Fibroblast of mammary gland (primary cell): ENCODE data around the gene ST6GAL1.
"Not testable (repeated sequence)": the region's sequence is repeated elsewhere in the genome, so short reads cannot be mapped to it uniquely, and the experiment has no call there.

Source experiments
- DNase-seq: peaks from one replicate; pipeline ENCODE4 v3.0.0-alpha.2; 2010; ENCODE audit warnings: low read depth
- H3K4me3 ChIP-seq: 2 replicates; pipeline ENCODE4 v1.5.1; 2011; ENCODE audit warnings: low read depth, mild to moderate bottlenecking, low read length, moderate library complexity; ENCODE audit not compliant: control insufficient read depth
- TF ChIP-seq, protein P1 (sequence below): conservative IDR thresholded peaks from 2 replicates; pipeline ENCODE4 v1.5.1; 2011; ENCODE audit warnings: low read depth, low read length, inconsistent platforms; ENCODE audit not compliant: control insufficient read depth, insufficient read depth

ST6GAL1 gene

DNA sequence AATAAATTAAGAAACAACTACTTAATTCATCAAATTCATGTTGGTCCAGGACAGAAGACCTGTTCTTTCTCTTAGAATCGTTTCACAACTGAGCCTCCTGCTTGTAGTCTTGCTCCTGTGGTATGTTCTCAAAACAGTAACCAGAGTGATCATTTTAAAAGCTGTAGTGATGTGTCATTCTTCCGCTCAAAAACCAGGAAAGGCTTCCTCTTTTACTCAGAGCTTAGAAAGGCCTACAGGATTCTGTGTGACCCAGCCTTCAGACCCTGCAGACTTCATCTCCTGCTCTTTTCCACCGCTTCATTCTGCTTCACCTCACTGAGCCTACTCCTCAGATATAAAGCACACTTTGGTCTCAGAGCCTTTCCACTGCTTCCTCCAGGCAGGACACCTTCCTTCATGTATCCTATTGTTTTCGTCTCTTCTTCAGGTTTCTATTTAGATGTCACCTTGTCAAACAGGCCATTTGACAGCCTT is 22.7 kb downstream of the ST6GAL1 start:
- DNase-seq: no peak
- H3K4me3 ChIP-seq: no peak overlapping the region
- TF ChIP-seq, protein P1, sequence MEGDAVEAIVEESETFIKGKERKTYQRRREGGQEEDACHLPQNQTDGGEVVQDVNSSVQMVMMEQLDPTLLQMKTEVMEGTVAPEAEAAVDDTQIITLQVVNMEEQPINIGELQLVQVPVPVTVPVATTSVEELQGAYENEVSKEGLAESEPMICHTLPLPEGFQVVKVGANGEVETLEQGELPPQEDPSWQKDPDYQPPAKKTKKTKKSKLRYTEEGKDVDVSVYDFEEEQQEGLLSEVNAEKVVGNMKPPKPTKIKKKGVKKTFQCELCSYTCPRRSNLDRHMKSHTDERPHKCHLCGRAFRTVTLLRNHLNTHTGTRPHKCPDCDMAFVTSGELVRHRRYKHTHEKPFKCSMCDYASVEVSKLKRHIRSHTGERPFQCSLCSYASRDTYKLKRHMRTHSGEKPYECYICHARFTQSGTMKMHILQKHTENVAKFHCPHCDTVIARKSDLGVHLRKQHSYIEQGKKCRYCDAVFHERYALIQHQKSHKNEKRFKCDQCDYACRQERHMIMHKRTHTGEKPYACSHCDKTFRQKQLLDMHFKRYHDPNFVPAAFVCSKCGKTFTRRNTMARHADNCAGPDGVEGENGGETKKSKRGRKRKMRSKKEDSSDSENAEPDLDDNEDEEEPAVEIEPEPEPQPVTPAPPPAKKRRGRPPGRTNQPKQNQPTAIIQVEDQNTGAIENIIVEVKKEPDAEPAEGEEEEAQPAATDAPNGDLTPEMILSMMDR: no peak

DNA sequence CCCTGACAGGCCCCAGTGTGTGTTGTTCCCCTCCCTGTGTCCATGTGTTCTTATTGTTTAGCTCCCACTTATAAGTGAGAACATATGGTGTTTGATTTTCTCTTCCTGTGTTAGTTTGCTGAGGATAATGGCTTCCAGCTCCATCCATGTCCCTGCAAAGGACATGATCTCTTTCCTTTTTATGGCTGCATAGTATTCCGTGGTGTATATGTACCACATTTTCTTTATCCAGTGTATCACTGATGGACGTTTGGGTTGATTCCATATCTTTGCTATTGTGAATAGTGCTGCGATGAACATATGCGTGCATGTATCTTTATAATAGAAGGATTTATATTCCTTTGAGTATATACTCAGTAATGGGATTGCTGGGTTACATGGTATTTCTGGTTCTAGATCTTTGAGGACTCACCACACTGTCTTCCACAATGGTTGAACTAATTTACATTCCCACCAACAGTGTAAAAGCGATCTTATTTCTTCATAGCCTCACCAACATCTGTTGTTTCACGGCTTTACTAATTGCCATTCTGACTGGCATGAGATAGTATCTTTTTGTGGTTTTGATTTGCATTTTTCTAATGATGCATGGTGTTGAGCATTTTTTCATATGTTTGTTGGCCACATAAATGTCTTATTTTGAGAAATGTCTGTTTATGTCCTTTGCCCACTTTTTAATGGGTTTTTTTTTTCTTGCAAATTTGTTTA is 23.8 kb downstream of the ST6GAL1 start:
- H3K4me3 ChIP-seq, DNase-seq: not testable (repeated sequence)

DNA sequence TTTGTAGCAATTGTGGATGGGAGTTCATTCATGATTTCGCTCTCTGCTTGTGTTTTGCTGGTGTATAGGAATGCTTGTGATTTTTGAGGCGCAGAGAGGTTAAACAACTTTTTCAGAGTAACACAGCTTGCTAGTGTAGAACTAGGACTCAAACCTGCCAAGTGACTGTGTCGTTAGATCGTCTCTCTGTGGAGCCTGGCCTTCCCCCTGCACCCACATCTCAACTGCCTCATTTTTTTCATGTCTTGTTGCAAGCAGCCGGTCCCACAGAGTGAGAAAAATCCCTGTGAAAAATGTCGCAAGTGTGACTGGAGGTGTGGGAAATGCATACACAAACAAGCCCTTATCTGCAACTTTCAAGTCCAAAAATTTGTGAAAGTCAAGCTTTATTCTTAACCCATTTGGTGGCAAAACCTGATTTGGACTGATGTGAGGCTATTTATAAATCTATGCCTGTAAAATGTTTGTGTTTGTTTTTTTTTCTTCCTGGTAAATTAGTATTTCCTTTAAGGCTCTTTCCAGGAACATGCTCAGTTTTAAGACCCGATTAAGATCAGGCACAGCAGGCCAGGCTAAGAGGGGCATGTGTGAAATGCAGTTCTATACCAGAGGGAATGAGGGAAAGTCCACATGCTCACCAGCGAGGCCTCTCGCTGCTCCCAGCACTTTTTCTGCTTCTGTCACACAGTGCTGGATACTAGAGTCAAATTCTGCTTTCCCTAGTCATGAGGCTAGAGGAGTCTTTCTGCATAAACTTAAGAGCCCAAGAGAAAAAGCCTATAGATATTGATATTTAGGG is 25.8 kb downstream of the ST6GAL1 start:
- DNase-seq: no peak
- H3K4me3 ChIP-seq: no peak overlapping the region

DNA sequence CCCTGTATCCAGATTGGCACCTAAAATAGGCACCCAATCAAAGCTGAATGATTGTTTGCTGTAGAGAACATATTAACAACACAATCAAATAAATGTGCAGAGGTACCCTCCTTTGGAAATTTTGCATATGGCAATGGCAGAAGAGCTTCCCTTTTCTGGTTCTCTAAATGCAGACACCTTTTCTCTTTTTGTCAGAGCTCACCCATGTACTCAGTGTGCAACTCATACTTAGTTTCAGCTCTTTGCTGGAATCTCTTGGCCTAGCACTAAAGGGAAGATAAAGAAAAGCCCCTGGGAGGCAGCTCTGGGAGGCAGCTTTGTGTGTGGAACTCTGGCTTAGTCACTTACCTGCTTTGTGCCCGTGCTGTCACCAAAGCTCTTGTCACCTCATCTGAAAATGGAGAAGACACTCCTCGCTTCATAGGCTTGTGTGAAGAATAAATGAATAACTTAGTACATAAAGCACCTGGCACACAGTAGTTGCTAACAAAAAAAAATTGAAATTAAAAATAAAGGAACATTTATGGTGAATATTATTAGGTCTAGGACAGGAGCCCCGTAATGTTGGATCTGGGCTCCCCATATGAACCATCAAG is 28.8 kb downstream of the ST6GAL1 start:
- H3K4me3 ChIP-seq: no peak overlapping the region
- TF ChIP-seq, protein P1: no peak
- no peak for DNase-seq

More for the DNA sequence above, 25.8 kb downstream of the ST6GAL1 start:
- TF ChIP-seq, protein P1: no peak

DNA sequence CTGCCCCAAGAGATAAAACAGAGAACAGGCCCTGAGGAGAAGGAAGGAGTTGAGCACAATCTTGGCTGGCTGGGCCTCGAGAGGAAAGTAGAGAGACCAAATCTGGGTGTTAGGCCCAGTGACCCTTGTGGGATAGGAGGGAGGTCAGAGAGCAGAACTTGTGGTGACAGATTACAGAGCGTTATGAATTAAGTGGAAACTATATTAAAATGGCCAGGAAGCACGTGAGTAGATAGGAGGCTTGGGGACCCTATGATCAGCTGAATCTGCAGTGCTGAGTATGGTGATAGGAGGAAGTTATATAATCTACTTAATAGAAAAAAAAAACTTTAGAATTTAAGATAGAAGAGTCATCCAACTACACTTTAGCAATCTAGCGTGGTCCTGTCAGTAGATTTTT is 30.0 kb downstream of the ST6GAL1 start:
- TF ChIP-seq, protein P1: no peak
- DNase-seq: no peak
- H3K4me3 ChIP-seq: no peak overlapping the region

DNA sequence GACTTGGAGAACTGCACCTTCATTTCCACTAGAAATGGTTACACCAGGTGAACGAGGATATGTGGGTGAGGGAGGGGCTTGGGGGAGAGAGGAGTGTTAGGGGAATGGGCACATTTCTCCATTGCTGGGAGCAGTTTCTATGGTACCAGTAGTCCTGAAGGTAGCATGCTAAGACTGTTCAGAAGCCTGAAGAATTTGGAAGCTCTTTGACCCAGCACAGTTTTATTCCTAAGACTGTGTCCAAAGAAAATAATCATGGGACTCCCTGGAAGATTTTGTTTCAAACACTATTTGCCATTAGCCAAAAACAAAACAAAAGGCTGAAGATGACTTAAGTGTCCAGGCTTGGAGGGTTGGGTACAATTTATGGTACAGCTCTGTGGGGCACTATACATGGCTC is 32.1 kb downstream of the ST6GAL1 start:
- no peak overlapping the region for H3K4me3 ChIP-seq
- DNase-seq: no peak
- TF ChIP-seq, protein P1: no peak

DNA sequence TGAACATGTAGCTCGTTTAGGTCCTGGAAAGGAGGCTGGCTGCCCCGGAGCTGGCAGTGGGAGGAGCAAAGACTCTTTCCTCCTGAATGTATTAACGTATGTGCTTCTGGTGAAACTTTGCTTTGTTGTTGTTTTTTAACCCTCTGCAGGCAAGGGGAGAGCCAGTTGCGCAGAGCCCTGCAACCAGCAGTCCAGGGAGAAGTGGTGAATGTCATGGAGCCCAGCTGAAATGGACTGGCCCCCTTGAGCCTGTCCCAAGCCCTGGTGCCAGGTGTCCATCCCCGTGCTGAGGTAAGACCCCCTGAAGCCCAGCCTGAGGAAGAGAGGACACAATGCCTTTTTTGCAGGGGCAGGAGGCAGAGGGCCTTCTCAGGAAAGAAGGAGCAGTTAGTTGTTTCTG is 33.3 kb downstream of the ST6GAL1 start:
- DNase-seq: no peak
- no peak overlapping the region for H3K4me3 ChIP-seq
- TF ChIP-seq, protein P1: no peak
